GM19372 (cell line): ENCODE measurements around the gene KRT40.

Experiments used
- ATAC-seq: cut with Tn5 transposase; IDR thresholded peaks from one replicate; pipeline ENCODE4 v1.9.1; 2021; ENCODE audit warnings: mild to moderate bottlenecking, low read depth, moderate library complexity; ENCODE audit not compliant: unreplicated experiment

The KRT40 gene

GRCh38 chr17:40984226-40984625 is at the start of gene KRT40:
Gene KRT40 (minus strand): TSS chr17:40984326. CDS start chr17:40984273, 53 bp downstream.
- ATAC-seq, result no peak

- no peak for ATAC-seq
These were observed 45.6 kb upstream of the KRT40 start, which contains the start of gene KRTAP1-4 for GRCh38 chr17:41029633-41030245. Gene KRTAP1-4 (minus strand): TSS chr17:41030195. CDS start chr17:41030078, 117 bp downstream.

DNA sequence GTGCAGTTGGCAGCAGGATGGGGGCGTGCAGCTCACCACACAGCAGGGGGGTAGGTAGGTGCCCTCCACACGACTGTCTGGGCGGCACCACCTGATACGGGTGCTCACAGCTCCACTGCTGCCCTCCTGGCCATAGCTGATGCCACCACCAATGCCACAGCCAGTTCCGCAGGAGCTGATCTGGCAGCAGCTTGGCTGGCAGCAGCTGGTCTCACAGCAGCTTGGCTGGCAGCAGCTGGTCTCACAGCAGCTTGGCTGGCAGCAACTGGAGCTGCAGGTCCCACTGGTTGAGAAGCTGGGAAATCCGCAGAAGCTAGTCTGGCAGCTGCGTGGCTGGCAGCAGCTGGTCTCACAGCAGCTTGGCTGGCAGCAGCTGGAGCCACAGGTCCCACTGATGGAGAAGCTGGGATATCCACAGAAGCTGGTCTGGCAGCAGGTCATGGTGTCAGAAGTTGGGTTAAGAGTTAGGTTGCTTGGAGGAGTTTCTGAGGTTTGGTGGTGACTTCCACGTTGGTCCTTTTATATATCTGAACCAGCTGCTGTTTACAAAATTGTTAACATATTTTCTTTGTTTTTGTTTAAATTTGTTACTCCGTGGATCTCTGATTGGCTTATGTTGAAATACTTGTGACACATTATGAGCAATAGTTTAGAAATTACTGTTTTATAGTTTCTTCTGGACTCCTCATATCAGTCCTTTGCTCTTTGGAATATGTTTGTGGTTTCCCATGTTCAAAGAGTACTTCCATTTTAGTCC is 42.8 kb upstream of the KRT40 start, which contains the start of gene KRTAP1-5:
TSS of gene KRTAP1-5 (minus strand) at position 494 of the 757 bp plus-strand sequence. CDS start at position 441, 53 bp downstream.
- no peak for ATAC-seq

GRCh38 chr17:41024697-41025096 is 40.6 kb upstream of the KRT40 start:
- ATAC-seq, result no peak

DNA sequence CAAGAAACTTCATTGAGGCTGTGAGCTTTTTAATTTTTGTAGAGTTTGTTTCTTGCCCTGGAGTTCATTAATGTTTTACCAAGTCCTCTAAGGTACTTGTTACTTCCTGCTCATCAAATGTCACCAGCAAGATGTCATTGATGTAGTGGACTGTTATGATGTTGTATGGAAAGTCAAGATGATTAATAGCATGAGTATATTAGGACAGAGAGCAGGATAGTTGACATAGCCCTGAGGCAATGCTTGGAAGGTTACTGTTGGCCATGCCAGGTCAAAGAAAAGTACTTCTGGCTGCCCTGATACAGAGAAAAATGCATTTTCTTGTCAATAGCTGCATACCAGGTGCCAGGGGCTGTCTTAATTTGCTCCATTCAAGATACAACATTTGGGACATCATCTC is 36.2 kb upstream of the KRT40 start:
- ATAC-seq, result no peak

GRCh38 chr17:41019415-41019814 is 35.3 kb upstream of the KRT40 start:
- no peak for ATAC-seq

- no peak for ATAC-seq
These were observed 34.4 kb upstream of the KRT40 start for GRCh38 chr17:41018541-41018940.

GRCh38 chr17:41016578-41017215 is 32.6 kb upstream of the KRT40 start:
- ATAC-seq, result no peak

DNA sequence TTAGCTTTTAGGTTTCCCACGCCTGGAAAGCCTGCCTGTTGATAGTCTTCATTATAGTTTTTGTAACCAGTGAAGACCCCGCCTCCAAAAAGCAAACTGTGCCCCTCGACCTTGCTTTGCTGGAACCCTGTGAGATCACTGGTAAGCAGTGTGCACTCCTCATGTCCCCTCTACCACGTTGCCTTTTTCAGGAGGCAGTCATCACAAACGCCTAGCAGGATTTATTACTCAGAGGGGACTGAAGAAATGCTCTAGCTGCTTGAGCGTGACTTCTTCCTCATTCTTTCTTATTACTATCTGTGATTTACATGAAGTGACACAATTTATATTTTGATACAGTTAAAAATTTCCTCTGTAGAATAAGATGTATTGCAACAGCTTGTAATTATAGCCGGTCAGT is 31.3 kb upstream of the KRT40 start:
- no peak for ATAC-seq

- no peak for ATAC-seq
These were observed 29.5 kb upstream of the KRT40 start for GRCh38 chr17:41013606-41014005.

DNA sequence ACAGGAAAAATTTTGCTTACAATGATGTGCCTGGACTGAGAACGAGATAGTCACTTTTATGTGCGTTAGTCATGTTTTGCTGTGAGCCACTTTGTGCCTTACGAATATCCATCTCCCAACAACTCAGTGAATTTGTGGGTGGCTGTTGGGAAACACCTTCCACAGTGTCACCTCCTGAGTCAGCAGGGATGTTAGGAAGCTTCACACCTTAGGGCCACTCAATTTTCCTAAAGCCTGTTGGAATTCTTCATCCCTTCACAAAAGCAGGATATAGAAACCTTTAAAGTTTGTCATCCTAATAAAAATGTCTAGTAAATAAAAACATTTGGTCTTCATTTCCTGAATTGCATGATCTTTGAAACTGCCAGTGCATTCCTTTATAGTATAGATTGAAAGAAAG is 29.1 kb upstream of the KRT40 start:
- ATAC-seq, result no peak

- ATAC-seq, result no peak
These were observed 28.4 kb upstream of the KRT40 start for GRCh38 chr17:41012326-41013120.

DNA sequence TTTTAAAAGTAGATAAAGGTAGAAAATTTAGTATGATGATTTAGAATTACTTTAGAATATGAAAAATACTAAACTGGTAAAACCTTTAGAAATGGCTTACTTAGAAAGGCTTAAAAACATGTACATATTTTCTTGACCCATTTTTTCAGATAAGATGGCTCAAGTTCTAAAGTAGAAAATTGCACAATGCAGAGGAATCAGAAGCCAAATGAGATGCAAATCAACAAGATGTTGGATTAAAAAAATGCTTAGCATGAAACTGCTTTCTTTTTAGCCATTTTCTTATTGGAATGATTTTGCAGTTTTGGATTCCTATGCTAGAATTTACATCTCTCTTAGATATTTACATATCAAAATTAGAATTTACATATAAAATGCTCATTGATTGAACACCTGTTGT is 26.3 kb upstream of the KRT40 start:
- ATAC-seq, result no peak

DNA sequence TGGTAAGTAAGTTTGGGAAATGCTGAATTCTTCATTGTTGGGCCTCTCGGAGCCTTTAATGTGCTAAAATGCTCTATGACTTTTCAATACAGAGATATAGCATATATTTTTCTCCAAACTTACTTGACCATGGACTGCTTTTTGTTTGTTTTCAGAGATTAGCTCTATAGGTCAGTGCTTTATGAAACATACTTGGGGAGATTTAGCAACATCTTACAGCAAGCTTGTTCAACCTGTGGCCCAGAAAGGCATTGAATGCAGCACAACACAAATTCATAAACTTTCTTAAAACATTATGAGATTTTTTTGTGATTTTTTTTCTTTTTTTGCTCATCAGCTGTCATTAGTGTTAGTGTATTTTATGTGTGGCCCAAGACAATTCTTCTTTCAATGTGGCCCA is 25.8 kb upstream of the KRT40 start:
- ATAC-seq, result no peak

DNA sequence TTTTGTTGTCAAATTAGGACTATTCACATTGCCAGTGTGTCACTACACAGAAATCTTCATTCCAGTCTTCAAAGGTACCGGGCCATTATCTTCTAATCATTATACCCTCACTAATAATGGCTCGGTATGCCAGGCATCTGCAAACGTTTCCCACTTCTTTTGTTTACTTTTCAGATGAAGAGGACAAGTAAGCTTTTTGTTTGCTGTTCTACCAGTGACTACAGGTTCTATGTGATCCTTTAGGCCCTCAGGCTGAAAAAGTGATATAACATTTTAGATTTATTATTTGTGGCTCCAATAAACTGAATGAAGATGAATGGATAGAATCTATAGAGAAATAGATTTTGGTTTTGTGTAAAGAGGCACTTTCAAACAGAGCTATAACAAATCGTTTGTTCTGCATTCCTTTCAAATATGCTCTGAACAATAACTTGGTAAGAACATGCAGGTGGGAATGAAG is 25.2 kb upstream of the KRT40 start:
- ATAC-seq, result no peak

DNA sequence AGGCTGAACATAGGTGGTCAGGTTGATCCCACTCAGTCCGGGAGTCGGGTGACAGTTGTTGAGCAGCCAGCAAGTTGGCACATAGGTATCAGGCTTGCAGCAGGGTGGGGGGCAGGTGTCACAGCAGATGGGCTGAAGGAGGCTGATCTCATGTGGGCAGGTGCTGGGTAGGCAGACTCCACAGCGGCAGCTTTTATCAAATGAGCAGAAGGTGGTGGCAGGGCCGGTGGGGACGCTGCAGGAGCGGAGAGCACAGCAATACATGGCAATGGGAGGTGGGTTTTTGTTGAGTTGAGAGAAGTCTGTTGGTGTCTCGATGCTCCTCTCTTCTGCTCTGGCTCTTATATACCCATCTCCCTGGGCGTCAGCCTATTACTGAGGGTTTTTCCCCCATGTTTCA is 24.7 kb upstream of the KRT40 start, which contains the start of gene KRTAP3-1:
TSS of gene KRTAP3-1 (minus strand) at position 318 of the 400 bp plus-strand sequence. CDS start at position 264, 54 bp downstream.
- ATAC-seq, result no peak

GRCh38 chr17:41004397-41004796 is 20.3 kb upstream of the KRT40 start:
- ATAC-seq, result no peak

DNA sequence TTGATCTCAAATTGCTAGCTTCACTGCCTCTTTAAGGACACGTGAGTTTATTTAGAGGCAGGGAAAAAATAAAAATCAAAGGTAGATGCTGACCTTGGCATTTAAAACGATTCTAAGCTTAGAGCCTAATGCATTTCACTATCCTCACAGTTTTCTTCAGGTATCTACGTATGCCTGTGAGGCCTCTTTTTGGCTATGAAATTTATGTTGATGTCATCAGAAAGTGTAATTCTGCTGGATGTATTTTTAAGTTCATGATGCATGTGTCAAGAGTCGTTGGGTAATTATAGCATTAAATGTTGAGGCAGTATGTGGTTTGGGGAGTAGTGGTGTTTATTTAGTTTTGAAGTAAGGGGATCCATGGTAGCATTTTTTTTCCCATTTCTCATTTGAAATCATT is 19.8 kb upstream of the KRT40 start:
- no peak for ATAC-seq

DNA sequence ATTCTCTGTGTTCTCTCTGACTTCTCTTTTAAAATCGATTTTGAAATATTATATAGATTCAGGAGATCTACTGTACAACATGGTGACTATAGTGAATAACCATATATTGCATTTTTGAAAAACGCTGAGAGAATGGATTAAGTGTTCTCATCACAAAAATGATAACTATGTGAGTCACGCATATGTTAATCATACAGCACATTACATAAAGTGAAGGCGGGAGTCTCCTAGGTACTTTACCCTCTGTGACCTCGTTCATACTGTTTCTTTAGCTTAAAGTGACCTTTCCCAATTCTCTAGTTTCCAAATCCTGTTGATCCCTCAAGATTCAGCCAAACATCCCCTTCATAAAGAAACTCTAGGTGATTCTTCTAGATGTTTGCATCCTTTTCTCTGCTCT is 18.7 kb upstream of the KRT40 start:
- no peak for ATAC-seq

GRCh38 chr17:41001795-41002194 is 17.7 kb upstream of the KRT40 start:
- no peak for ATAC-seq
